GM12872 (cell line): ENCODE data around the gene SGPL1.

Experiments used
- CTCF ChIP-seq: IDR thresholded peaks from 3 replicates; pipeline ENCODE4 v1.5.1; 2011; ENCODE audit warnings: low read depth, mild to moderate bottlenecking, low read length, moderate library complexity; ENCODE audit not compliant: insufficient read depth

SGPL1 gene

GRCh38 chr10:70885481-70885880, 69.7 kb downstream of the SGPL1 start:
- TF ChIP-seq CTCF, result no peak

GRCh38 chr10:70885931-70886903, 70.5 kb downstream of the SGPL1 start:
- TF ChIP-seq CTCF, result no peak

GRCh38 chr10:70886921-70887665, 71.3 kb downstream of the SGPL1 start:
- TF ChIP-seq CTCF, result no peak

- no peak for TF ChIP-seq CTCF
These were observed 72.4 kb downstream of the SGPL1 start, which contains the start of gene PCBD1 for GRCh38 chr10:70887804-70888800. TSS of gene PCBD1 (minus strand) at chr10:70888565. CDS start at chr10:70888533, 32 bp downstream.

GRCh38 chr10:70889291-70889690, 73.5 kb downstream of the SGPL1 start:
- no peak for TF ChIP-seq CTCF

GRCh38 chr10:70890917-70891431, 75.2 kb downstream of the SGPL1 start:
- no peak for TF ChIP-seq CTCF
